HG02885 (cell line): ENCODE data around the gene TSBP1.
"Not testable (repeated sequence)": the region's sequence is repeated elsewhere in the genome, so short reads cannot be mapped to it uniquely, and the experiment has no call there.

ENCODE experiments used
- ATAC-seq: cut with Tn5 transposase; IDR thresholded peaks from one replicate; pipeline ENCODE4 v1.9.1; 2021; ENCODE audit warnings: mild to moderate bottlenecking; ENCODE audit not compliant: unreplicated experiment, poor library complexity

The TSBP1 gene

DNA sequence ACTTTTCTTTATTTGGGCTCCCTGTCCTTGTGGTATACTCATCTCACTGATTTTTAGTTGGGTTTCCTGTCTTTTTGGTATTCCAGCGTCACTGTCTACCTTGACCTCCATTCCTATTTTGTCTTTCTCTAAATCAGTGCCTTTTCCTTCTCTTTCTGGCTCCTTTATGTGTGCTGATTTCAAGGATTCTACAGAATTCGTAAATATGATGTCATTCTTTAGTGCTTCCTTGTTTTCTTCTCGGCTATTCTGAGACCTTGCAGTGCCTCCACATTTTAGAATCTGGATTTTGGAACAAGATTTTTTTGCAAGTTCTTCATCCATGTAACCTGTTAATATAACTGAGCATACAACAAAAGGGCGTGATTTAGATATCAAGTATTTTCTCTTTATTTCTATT is 78.0 kb downstream of the TSBP1 start:
- ATAC-seq, result no peak

DNA sequence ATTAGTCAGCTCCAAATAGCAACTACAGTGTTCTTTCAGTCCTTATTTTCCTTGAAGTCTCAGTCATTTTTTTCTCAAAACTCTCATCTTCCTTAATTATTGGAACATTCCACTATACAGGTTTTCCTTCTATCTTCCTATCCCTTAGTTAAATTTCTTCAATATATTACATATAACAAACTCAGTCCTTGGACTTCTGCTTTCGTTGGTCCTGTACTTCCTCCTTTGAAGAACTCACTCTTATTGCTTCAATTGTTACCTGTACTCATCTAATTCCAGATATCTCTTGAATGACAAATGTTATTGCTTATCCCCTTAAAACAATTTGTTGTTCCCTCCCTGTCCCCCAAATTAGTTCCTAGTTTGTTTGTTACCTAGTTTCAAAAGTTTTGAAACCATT is 80.2 kb downstream of the TSBP1 start:
- no peak for ATAC-seq

DNA sequence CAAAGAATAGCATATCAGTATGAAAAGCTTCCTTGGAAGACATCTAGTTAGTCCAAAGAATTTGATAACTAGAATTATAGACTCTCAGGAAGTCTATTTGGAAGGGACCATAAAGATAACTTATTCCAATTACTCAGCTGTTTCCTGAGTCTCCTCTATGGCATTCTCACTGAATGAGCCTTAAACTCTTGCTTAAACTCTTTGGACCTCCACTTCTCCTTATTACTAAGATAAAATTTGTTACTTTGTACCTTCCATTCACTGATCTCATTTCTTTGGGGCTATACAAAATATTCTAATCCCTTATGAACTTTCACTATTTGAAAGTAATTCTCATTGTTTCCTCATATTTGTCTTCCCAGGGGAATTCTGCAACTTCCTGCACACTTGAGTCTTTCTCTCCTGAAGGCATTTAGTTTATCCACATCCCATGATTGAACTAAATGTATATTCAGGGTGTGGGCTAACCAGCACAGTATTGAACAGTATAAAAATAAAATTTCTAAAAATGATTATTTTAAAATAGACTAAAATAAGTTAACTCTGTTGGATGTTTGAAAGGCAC is 80.7 kb downstream of the TSBP1 start:
- ATAC-seq, result no peak

DNA sequence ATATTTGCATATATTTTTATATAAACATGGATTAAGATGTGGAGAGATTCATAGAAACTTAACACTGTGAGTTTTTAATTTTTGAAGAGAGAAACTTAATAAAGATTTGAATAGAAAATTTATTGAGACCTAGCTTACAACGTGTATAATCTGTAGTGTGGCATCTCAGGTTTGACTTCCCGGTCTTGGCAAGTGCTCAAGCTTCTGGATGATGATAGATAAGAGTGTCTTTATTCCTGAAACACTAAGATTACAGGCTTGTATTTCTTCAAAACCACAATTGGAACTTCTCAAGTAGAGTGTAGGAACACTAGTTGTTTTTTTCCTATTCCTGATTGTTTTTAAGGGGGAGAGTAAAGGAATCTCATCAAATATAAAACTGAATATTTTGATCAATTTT is 83.3 kb downstream of the TSBP1 start:
- ATAC-seq, result no peak

DNA sequence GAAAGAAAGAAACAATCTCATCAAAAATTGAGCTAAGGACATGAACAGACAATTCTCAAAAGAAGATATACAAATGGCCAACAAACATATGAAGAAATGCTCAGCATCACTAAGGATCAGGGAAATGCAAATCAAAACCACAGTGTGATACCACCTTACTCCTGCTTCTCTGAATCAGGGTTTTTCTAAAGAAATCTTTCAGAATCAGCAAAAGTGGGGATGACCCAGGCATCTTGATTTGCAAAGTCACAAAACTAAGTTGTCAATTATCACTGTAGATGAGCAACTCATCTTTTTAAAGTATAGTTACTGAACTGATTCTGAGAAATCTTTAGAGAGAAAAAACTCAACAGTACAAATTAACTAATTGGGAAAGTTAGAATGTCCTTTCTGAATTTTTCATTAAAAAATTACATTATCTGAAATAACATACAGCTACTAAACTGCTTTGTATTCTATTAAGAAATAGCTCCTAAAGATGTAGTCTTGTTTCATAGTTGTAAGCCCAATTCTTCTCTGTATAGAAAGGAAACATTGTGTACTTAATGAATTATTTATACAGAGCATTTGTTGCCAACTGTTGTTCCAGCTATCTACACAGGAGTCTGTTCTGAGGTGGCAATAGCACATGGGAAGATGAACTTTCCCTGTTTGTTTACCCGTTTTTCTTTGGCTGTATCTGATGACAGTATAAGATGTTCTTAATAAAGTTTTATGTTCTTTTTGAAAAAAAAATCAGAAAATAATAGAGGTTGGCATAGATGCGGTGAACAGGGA is 97.7 kb downstream of the TSBP1 start:
- ATAC-seq, result not testable (repeated sequence)

DNA sequence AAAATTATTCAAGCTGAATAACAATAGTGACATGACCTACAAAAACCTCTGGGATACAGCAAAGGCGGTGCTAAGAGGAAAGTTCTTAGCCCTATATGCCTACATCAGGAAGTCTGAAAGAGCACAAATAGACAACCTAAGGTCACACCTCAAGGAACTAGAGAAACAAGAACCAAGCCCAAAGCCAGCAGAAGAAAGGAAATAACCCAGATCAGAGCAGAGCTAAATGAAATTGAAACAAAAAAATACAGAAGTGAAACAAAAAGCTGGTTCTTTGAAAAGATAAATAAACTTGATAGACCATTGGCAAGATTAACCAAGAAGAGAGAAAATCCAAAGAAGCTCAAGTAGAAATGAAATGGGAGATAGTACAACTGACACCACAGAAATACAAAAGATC is 100.3 kb downstream of the TSBP1 start:
- ATAC-seq, result no peak

DNA sequence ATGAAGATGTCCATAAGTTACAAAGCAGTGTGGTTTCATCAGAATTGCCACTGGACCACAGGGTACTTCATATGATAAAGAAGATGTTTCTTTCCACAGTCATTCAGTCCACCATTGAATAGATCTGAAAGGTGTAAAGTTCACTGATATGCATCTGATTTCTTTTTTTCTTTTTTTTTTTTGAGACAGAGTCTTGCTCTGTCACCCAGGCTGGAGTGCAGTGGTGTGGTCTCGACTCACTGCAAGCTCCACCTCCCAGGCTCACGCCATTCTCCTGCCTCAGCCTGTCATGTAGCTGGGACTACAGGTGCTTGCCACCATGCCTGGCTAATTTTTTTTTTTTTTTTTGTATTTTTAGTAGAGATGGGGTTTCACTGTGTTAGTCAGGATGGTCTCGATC is 103.2 kb downstream of the TSBP1 start:
- ATAC-seq, result not testable (repeated sequence)

DNA sequence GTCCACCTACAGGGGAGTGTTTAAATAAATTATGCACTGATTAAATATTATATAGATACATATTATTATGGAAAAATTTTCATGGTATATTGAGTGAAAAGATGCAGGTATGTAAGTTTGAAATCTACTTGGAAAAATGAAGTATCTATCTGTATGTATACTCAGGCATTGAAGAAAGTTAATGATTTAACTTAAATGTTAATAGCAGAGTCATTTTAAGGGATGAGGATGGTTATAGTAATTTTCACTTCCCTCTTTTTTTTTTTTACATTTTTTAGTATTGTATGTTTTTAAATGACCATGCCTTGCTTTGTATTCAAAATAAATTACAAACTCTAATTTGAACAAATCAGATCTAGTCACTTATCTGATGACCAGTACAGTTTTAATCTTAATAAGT is 104.7 kb downstream of the TSBP1 start:
- no peak for ATAC-seq

DNA sequence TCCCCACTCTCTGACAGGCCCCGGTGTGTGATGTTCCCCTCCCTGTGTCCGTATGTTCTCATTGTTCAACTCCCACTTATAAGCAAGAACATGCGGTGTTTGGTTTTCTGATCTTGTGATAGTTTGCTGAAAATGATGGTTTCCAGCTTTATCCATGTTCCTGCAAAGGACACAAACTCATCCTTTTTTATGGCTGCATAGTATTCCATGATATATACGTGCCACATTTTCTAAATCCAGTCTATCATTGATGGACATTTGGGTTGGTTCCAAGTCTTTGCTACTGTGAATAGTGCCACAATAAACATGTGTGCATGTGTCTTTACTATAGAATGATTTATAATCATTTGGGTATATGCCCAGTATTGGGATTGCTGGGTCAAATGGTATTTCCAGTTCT is 114.4 kb downstream of the TSBP1 start:
- ATAC-seq, result not testable (repeated sequence)

DNA sequence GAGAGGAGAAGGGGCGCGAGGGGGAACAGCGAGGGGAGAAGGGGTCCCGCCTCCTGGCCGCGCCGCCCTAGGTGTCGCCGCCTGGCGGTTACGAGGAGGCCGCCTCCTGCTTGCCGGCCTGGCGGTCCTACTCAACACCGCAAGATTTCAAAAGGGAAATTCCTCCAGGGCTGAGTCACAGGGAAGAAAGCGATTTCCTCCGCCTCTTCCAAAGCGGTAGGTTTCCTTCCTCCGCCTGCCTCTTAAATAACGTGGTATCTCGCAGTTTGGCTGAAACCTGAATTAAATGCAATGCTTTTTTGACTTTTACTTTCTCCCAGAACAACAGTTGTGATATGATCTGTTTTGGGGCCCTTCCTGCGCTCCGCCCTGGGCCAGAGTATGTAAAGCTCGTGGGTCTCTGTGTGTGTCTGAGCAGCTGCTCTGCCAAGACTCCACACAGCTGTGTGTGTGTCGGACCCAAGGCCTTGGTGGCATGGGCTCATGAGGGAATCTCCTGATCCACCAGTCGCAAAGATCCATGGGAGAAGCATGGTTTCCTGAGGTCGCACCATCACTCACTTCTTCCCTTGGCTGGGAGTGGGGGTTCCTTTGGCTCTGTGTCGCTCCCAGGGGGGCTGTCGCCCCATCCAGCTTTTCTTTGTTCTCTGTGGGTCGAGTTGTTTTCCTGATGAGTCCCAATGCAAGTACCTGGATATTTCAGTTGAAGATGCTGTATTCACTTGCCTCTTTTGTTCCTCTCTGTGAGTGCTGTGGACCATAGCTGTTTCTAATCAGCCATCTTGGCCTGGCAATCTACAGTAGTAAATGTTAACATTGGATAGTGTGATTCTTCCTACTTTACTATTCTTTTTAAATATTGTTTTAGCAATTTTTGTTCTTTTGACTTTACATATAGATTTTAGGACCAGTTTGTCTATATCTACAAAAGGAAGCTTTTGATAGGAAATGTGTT is 116.2 kb downstream of the TSBP1 start:
- peak; percentile 54 for ATAC-seq

DNA sequence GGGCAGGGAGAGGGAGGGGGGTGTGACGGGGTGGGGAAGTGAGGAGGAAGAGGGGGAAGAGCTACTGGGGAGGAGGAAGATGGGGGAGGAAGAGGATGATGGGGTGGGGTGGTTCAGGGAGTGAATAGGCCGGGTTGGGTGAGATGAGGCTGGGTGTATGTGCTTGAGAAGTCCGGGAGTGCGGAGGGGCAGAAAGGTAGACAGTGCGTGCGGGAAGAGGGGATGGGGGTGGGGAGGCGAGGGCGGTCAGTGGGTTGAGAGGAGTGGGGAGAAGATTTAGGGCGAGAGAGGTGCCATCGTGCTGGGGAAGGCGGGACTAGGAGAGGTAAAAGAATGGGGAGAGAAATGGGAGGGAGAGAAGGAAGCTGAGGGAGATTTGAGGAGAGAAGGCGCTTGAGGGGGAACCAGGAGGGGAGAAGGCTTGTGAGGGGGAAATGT is 116.9 kb downstream of the TSBP1 start:
- no peak for ATAC-seq

DNA sequence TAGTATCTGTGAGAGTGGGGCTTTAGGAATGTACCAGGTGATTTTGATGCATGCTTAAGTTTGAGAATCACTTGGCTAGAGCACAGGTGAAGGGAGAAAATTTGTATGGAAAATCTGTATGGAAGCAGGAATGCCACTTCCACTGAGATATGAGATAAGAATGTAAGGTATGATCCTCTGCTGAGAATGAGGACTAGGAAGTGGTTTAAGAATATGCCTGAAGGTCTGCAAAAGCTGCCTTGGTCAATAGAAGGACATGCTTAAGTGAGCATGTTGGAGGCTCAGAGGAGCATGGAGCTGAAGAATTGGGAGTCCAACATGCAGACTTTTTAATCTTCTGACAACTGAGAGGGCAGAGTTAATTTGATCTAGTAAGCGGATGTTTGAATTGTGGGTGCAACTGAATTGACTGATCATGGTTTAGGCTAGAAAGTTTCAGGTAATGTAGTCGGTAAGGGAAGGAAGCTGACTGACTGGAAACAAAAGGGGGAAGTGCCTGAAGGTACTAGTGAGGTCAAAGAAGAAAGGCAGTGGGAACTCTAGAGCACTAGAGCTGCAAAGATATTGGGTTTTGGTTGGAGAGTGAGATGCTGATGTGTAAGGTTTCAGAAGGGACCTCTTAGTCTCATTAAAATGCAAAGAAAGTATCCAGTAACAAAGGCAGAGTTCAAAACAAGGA is 119.2 kb downstream of the TSBP1 start:
- ATAC-seq, result no peak

DNA sequence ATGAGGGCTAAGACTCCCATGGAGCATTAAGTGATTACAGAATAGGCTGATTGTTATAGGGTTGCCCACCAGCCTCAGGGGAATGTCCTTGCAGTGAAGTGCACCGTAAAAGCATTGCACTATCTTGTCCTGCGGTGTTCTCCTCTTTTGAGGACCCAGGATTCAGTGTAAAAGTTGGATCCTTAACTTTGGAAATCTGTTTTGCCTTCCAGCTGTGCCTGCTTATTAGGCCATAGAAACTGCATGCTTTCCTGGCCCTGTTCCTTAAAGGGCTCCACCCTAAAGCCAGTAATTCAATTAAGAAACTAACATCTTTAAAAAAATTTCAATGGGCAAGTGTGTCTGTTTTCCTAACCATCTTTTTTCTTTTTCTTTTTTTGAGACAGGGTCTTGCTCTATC is 122.4 kb downstream of the TSBP1 start:
- ATAC-seq, result no peak

DNA sequence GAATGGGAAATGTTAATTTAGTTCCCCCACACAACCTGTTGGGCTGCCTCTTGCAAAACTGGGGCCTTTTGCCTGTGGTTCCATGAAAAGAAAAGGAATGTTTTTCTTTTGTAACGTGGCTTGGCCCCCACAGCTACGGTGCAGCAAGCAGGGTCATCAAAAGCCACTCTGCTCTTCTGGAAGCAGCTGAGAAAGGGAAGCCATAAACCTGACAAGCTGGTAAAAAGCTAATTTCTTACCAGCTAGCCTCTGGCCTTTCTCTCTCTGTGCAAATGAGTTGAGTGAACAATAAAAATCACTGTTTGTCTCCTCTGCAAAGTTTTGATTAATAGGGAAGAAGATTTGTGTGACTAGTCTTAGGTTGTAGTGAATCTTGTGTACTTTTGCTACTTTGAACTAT is 124.3 kb downstream of the TSBP1 start:
- no peak for ATAC-seq

DNA sequence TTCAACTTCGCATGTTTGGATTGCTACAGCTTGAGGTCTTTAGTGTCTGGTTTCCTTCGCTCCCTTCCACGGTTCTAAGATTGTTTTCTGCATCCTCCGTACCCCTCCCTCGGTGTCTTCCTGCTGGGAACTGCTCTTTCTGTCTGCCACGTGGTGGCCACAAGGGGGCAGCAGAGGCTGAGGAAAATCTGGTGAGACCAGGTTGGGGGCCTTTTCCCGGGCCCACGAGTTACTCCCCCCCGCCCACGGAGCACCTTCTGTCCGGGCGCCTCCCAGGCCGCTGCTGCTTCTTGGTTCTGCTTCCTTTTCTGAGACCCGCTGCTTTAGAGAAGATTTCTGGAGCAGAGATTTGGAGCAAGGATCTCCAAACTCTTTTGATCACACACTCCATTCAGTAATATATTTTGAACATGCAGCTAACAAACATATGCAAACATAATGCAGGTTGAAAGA is 126.7 kb downstream of the TSBP1 start:
- peak; percentile 38 for ATAC-seq

DNA sequence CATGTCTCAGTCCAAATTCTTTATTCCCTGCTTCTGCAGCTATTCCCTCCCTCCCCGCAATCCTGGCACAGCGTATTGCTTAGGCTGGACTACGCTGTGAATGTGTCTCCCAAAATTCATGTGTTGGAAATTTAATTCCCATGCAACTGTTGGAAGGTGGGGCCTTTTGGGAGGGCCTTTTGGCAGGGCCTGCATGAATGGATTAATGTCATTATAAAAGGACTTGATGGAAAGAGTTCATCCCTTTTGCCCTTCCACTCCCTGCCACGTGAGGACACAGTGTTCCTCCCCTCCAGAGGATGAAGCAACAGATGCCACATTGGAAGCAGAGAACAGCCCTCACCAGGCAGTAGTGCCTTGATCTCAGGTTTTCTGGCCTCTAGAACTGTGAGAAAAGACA is 127.4 kb downstream of the TSBP1 start:
- no peak for ATAC-seq
